ENCODE data around the gene UROD.

Gene UROD

GRCh38 chr1:45008516-45008915 lies 3.5 kb upstream of the UROD start:
- DNase-seq (ENCODE audit: low read depth, low spot score): no peak

- DNase-seq (ENCODE audit: low read depth, low spot score): no peak
These were observed 2.7 kb upstream of the UROD start for GRCh38 chr1:45009296-45009865.

GRCh38 chr1:45009956-45010854 lies 1.8 kb upstream of the UROD start:
- DNase-seq (ENCODE audit: low read depth, low spot score): no peak

GRCh38 chr1:45010855-45011811 lies 921 bp upstream of the UROD start, which contains the start of gene HECTD3:
HECTD3 (minus strand) TSS chr1:45011324; CDS start chr1:45011257, 67 bp downstream.
- peak; percentile 18 for DNase-seq (ENCODE audit: low read depth, low spot score)

- DNase-seq (ENCODE audit: low read depth, low spot score): no peak
These were observed 705 bp downstream of the UROD start for GRCh38 chr1:45012639-45013278.

- DNase-seq (ENCODE audit: low read depth, low spot score): no peak
These were observed 1.6 kb downstream of the UROD start for GRCh38 chr1:45013551-45014209.

GRCh38 chr1:45014321-45015028 lies 2.4 kb downstream of the UROD start:
- peak; percentile 58 for DNase-seq (ENCODE audit: low read depth, low spot score)

- DNase-seq (ENCODE audit: low read depth, low spot score): no peak
These were observed 3.6 kb downstream of the UROD start for GRCh38 chr1:45015683-45016082.

- no peak for DNase-seq (ENCODE audit: low read depth, low spot score)
These were observed 4.1 kb downstream of the UROD start for GRCh38 chr1:45016090-45016697.

GRCh38 chr1:45016767-45017166 lies 4.7 kb downstream of the UROD start:
- DNase-seq (ENCODE audit: low read depth, low spot score): no peak

- peak; percentile 40 for DNase-seq (ENCODE audit: low read depth, low spot score)
These were observed 6.7 kb downstream of the UROD start for GRCh38 chr1:45018599-45019230.

GRCh38 chr1:45023663-45024062 lies 11.6 kb downstream of the UROD start:
- DNase-seq (ENCODE audit: low read depth, low spot score): no peak

- DNase-seq (ENCODE audit: low read depth, low spot score): no peak
These were observed 14.4 kb downstream of the UROD start for GRCh38 chr1:45026446-45026845.

- DNase-seq (ENCODE audit: low read depth, low spot score): no peak
These were observed 20.8 kb downstream of the UROD start for GRCh38 chr1:45032837-45033236.

- no peak for DNase-seq (ENCODE audit: low read depth, low spot score)
These were observed 21.3 kb downstream of the UROD start for GRCh38 chr1:45033356-45033755.

GRCh38 chr1:45035631-45036301 lies 23.7 kb downstream of the UROD start:
- DNase-seq (ENCODE audit: low read depth, low spot score): no peak

GRCh38 chr1:45037456-45037855 lies 25.4 kb downstream of the UROD start:
- DNase-seq (ENCODE audit: low read depth, low spot score): no peak

GRCh38 chr1:45038240-45038639 lies 26.2 kb downstream of the UROD start:
- DNase-seq (ENCODE audit: low read depth, low spot score): no peak
